HG03521 (cell line): ENCODE measurements around the gene RAB40C.
"Not testable (repeated sequence)": the region's sequence is repeated elsewhere in the genome, so short reads cannot be mapped to it uniquely, and the experiment has no call there.

Source experiments
- ATAC-seq: cut with Tn5 transposase; IDR thresholded peaks from one replicate; pipeline ENCODE4 v1.9.1; 2021; ENCODE audit warnings: mild to moderate bottlenecking, moderate library complexity; ENCODE audit not compliant: unreplicated experiment

The RAB40C gene

DNA sequence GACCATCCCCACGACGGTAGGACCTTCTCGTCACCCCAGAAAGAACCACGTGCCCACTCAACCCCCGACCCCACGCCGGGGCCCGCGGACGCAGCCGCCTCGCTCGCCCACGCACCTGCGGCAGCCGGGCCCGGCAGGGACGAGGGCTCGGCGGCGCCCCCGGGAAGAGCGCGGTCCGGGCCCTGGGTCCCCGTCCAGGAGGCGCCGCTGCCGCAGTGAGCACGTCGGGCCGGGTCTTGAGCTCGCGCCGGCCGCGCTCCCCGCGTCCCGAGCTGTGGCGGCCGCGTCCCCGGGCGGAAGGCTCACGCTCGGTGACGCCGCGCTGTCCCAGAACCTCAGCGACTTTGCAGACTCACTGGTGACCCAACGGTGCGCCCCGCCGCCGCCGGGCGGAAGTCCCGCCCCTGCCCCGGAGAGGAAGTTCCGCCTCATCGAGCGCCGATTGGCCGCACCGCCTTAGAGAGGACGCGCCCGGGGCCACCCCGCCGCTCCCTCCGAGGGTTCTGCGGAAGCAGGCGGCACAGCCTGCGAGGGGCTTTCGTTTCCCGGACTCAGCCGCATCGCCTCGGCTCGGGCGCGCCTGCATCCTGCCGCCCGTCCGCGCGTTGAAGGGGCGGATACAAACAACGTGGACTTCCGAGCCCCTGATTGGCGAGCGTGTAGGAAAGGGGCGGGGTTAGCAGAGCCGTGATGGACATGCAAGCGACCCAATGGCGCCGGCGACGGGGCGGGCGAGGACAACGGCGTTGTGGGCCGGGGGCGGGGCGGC lies 793 bp upstream of the RAB40C start:
- peak; percentile 64 for ATAC-seq

DNA sequence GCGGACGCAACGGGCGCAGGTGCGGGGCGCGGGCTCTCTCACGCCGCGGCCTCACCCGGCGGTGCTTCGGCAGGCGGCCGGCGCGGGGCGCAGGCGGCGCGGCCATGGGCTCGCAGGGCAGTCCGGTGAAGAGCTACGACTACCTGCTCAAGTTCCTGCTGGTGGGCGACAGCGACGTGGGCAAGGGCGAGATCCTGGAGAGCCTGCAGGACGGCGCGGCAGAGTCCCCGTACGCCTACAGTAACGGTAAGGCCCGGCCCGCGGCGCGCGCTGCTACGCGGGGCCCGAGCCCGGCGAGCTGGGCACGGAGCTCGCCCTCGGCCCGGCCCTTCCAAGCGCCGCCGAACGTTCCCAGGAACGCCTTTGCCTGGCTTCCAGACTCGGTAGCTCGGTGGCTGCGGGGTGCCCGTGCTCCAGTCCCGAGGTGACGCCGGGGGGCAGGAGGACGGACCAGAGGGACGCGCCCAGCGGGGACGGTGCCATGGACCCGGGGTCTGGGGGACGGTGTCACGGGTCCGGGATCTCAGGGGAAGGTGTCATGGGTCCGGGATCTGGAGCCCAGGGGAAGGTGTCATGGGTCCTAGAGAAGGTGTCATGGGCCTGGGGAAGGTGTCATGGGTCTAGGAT lies 435 bp downstream of the RAB40C start:
- no peak for ATAC-seq

GRCh38 chr16:590815-591200 lies 942 bp downstream of the RAB40C start:
- no peak for ATAC-seq

GRCh38 chr16:591231-591630 lies 1.4 kb downstream of the RAB40C start:
- no peak for ATAC-seq

GRCh38 chr16:591892-592517 lies 2.1 kb downstream of the RAB40C start:
- no peak for ATAC-seq

- no peak for ATAC-seq
These were observed 2.8 kb downstream of the RAB40C start for GRCh38 chr16:592518-593306.

GRCh38 chr16:593406-593805 lies 3.5 kb downstream of the RAB40C start:
- no peak for ATAC-seq

- no peak for ATAC-seq
These were observed 3.9 kb downstream of the RAB40C start for GRCh38 chr16:593807-594206.

DNA sequence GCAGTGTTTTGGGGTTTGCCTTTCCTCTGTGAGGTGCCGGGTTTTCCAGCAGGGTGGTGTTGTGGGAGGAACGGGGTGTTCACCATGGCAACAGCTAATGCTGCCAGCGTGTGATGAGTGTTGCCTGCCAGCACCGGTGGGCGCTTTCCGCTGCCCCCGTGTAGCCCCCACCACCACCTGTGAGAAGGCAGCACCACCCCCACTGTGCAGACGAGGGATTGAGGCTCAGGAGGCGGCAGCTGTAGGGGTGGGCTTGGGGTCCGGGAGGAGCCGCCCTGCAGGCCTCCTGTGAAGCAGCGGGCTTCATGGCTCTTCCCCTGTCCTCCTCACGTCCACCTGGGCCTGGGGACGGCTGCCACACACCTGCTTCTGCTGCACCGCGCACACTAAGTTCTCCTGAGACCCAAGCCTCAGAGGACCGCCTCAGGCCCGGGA lies 5.2 kb downstream of the RAB40C start:
- no peak for ATAC-seq

DNA sequence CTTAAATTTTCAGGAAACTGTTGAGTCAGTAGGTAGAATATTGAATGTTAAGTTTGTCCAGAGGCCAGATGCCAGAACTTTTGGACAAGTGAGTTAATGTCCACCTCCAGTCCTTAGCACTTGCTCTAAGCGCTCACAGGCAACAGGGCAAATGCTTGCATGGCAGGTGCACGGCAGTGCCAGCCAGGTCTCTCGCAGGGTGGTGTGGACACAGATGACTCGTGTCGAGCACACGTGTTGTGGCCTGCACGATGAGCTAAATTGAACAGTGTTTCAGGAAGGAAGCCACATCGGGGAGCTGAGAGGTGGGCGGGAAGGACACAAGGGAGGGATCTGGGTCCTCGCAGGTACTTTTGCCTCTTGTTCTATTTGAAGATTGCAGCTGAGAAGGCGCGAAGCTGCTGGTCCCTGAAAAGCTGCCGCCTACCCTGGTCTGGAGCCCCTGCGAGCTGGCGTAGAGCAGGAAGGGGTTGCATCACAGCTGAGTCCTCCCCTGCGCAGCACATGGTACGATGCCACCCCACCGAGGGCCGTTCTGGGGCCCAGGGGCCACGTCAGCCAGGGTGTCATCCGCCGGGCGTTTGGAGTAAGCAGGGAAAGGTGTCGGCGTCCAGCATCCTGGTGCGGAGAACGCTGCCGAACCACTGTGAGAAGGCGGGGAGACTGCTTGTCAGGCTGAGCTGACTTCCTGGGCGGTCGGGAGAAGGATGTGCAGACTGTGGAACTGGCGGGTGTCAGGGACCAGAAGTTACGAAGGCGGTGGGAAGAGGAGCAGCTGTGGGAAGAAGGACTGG lies 6.3 kb downstream of the RAB40C start:
- ATAC-seq: no peak

GRCh38 chr16:596736-597060 lies 6.8 kb downstream of the RAB40C start:
- no peak for ATAC-seq

DNA sequence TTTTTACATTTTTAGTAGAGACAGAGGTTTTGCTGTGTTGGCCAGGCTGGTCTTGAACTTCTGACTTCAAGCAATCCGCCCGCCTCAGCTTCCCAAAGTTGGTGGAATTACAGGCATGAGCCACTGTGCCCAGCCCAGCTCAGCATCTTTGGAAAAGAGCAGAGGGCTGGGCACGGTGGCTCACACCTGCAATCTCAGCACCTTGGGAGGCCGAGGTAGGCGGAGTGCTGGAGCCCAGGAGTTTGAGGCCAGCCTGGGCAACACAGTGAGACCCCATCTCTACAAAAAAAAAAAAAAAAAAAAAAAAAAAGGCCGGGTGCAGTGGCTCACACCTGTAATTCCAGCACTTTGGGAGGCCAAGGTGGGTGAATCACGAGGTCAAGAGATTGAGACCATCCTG lies 7.8 kb downstream of the RAB40C start:
- not testable (repeated sequence) for ATAC-seq

DNA sequence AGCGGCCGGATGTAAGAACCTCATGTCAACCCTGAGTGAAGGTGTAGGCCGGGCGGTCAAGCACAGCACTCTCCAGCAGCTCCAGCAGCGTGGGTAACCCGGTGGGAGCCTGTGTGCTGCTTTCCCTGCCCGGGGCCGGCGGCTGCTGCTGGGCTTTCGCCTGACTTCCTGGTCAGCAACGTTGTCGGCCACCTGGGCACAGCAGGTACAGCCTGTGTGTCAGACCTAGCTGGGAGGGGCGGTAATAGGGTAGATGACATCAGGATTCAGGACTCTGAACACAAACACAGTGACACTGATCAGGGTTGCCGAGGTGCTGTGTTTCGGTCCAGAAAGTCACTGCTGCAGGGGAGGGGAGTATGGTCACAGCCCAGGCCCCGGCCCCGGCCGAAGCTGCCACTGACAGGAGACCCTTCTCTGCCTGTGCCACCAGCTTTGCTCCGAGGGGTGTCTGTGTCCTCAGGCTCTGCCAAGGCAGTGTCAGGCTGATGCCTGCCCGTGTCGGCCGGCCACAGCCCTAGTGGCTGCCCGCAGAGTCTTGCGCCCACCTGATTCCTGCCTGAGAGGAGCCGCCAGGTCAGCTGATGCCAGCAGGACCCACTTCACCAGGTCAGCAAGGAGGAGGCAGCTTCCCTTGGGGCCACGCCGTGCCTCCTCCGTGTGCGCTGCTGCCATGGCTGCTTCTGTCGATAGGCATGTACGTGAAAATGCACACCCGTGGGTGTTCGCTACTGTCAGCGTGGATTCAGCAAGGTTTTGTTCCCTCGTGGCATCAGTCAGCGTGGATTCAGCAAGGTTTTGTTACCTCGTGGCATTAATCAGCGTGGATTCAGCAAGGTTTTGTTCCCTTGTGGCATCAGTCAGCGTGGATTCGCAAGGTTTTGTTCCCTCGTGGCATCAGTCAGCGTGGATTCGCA lies 9.2 kb downstream of the RAB40C start:
- no peak for ATAC-seq

DNA sequence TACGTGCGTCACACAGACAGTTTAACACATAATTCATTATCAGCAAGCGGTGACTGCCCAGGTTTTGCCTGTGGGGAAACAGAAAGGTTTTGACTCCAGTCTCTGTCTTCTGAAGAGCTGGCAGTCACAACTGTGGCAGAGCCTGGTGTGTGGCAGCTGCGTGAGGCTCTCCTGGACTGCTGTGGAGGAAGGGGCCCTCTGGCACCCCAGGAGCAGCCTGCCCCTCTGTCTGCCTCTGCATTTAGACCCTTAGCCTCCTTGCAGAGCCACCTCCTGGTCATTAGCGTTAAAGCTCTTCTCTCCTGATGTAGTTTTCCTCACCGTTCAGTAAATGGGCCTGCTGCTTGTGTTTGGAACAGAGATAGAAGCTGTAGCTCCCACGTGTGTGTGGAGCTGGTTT lies 10.9 kb downstream of the RAB40C start:
- ATAC-seq: no peak

- ATAC-seq: no peak
These were observed 14.1 kb downstream of the RAB40C start for GRCh38 chr16:603933-604332.

DNA sequence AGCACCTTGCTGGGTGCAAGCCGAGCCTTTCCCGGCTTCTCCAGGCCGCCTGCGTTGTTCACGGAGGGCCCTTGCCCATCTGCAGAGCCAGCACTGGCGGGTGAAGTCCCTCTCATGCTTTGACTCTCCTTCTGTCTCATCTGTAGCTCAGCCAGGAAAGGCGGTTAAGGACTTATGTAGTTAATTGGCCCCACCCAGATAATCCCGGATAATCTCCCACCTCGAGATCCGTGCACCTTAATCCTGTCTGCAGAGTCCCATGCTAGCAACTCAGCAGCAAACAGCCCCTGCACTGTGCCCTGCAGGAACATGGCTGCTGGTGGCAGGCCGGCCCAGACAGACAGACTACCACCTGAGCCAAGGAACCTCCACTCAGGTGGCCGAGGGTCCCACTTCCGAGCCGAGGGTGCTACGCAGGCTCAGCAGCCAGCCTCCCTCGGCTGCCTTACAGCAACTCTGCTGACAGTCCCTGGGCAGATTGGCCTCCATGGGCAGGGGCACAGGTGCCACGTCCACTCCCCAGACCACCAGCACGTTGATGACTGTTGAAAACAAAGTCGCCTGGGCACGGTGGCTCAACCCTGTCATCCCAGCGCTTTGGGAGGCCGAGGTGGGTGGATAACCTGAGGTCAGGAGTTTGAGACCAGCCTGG lies 16.9 kb downstream of the RAB40C start:
- no peak for ATAC-seq

- no peak for ATAC-seq
These were observed 18.2 kb downstream of the RAB40C start for GRCh38 chr16:608019-608418.

GRCh38 chr16:609316-609715 lies 19.4 kb downstream of the RAB40C start:
- ATAC-seq: no peak

- no peak for ATAC-seq
These were observed 20.1 kb downstream of the RAB40C start for GRCh38 chr16:609984-610383.
